NCI-H2196 treated with DMSO at 0.1 percent for 48 hours (cell line): ENCODE data around the gene ARHGEF12.

Source experiments
- DNase-seq: peaks from one replicate; lab custom pipeline; 2025; ENCODE audit not compliant: unreplicated experiment; lab: John Stamatoyannopoulos, UW

ARHGEF12 gene

GRCh38 chr11:120316880-120317688 is 19.1 kb upstream of the ARHGEF12 start:
- DNase-seq = no peak

GRCh38 chr11:120317689-120318480 is 18.3 kb upstream of the ARHGEF12 start:
- no peak for DNase-seq

- no peak for DNase-seq
These were observed 17.3 kb upstream of the ARHGEF12 start for GRCh38 chr11:120318906-120319305.

GRCh38 chr11:120324932-120325810 is 11.0 kb upstream of the ARHGEF12 start, which contains the start of gene TLCD5:
Gene TLCD5, plus strand, starts transcription at chr11:120325299. Its CDS starts 2,143 bp downstream, at chr11:120327442.
- peak; percentile 74 for DNase-seq

GRCh38 chr11:120326228-120326627 is 10.0 kb upstream of the ARHGEF12 start:
- no peak for DNase-seq

- DNase-seq = no peak
These were observed 9.3 kb upstream of the ARHGEF12 start for GRCh38 chr11:120326845-120327281.

- no peak for DNase-seq
These were observed 8.9 kb upstream of the ARHGEF12 start for GRCh38 chr11:120327311-120327710.

- DNase-seq = no peak
These were observed 6.7 kb upstream of the ARHGEF12 start for GRCh38 chr11:120329556-120329955.

- DNase-seq = no peak
These were observed 6.2 kb upstream of the ARHGEF12 start for GRCh38 chr11:120330045-120330444.

- no peak for DNase-seq
These were observed 4.8 kb upstream of the ARHGEF12 start for GRCh38 chr11:120331301-120331996.

GRCh38 chr11:120332822-120333716 is 3.1 kb upstream of the ARHGEF12 start:
- DNase-seq = no peak

- no peak for DNase-seq
These were observed 2.4 kb upstream of the ARHGEF12 start for GRCh38 chr11:120333801-120334200.

GRCh38 chr11:120334332-120334731 is 1.9 kb upstream of the ARHGEF12 start:
- DNase-seq = no peak

- peak; percentile 55 for DNase-seq
These were observed 1.2 kb upstream of the ARHGEF12 start for GRCh38 chr11:120334894-120335462.

GRCh38 chr11:120335556-120335907 is 681 bp upstream of the ARHGEF12 start:
- DNase-seq = no peak

- DNase-seq = no peak
These were observed 585 bp downstream of the ARHGEF12 start for GRCh38 chr11:120336641-120337354.

GRCh38 chr11:120337355-120338106 is 1.3 kb downstream of the ARHGEF12 start:
- no peak for DNase-seq
